Measurements from ENCODE around the gene EPS8L3. TPM values are rescaled to one million over a fixed set of nuclear protein-coding genes. Genes with fewer than 3 reads are reported as not detected.
"Not testable (repeated sequence)": the region's sequence is repeated elsewhere in the genome, so short reads cannot be mapped to it uniquely, and the experiment has no call there.

The EPS8L3 gene
- total RNA-seq, 2 donors from 2014 or later: 4.2 TPM; not detected in 1

- intact Hi-C loops (cut with DNase I): no loop called here
- no peaks in the 10 kb centered on the region for H3K36me3 ChIP-seq (replicated peaks in 1 of 2; ENCODE audit: insufficient read depth in 1 of 2, low read depth in 2 of 2)
- ATAC-seq (no peak), DNase-seq (peak in 2 of 4 donors; percentile 6 to 9)
- peaks cover 3% of the 10 kb centered on the region for H3K4me1 ChIP-seq
- TF ChIP-seq CTCF (IDR thresholded peaks at IDR 0.05) (no peak), POLR2A (IDR thresholded peaks at IDR 0.05) (no peak)
- no peaks in the 10 kb centered on the region for H3K27me3 ChIP-seq
- H3K27ac ChIP-seq: no peak overlapping the region
- no peak overlapping the region for H3K4me3 ChIP-seq
- H3K9me3 ChIP-seq: no peaks in the 10 kb centered on the region
- 59 to 90% methylated on average over 2 of the region's 2 CpGs for WGBS, 2 donors
Observed at GRCh38 chr1:109768335-109768650, 4.6 kb upstream of the EPS8L3 start.

- Histone ChIP-seq H3K4me1 (peaks cover 5% of the 10 kb centered on the region), H3K27me3 (no peaks in the 10 kb centered on the region), H3K27ac (no peak overlapping the region), H3K4me3 (no peak overlapping the region), H3K36me3 (replicated peaks in 1 of 2; ENCODE audit: insufficient read depth in 1 of 2, low read depth in 2 of 2) (no peaks in the 10 kb centered on the region), H3K9me3 (no peaks in the 10 kb centered on the region)
- no peak for ATAC-seq
- intact Hi-C loops (cut with DNase I): no loop called here
- WGBS, 2 donors: 80 to 85% methylated on average over 9 to 10 of the region's 10 CpGs
- DNase-seq: peak; percentile 1 to 9 (median 6)
- TF ChIP-seq CTCF (IDR thresholded peaks at IDR 0.05) (no peak), POLR2A (IDR thresholded peaks at IDR 0.05) (no peak)
Observed at GRCh38 chr1:109767637-109768334, 4.1 kb upstream of the EPS8L3 start.

- H3K27me3 ChIP-seq; H3K36me3 ChIP-seq (replicated peaks in 1 of 2; ENCODE audit: insufficient read depth in 1 of 2, low read depth in 2 of 2); ATAC-seq; H3K9me3 ChIP-seq; H3K4me3 ChIP-seq; H3K4me1 ChIP-seq; intact Hi-C loops (cut with DNase I): not testable (repeated sequence)
- H3K27ac ChIP-seq: peak overlapping the region in 1 of 4 donors; percentile 21
- 42 to 64% methylated on average over 17 of the region's 17 CpGs for WGBS, 2 donors
- DNase-seq: peak; percentile 2 to 9 (median 6)
Observed at GRCh38 chr1:109766991-109767636, 3.4 kb upstream of the EPS8L3 start.

GRCh38 chr1:109765896-109766615 is 2.3 kb upstream of the EPS8L3 start:
- Histone ChIP-seq H3K4me3 (no peak overlapping the region), H3K36me3 (replicated peaks in 1 of 2; ENCODE audit: insufficient read depth in 1 of 2, low read depth in 2 of 2) (no peaks in the 10 kb centered on the region), H3K4me1 (peaks cover 5% of the 10 kb centered on the region), H3K27ac (no peak overlapping the region), H3K9me3 (no peaks in the 10 kb centered on the region), H3K27me3 (no peaks in the 10 kb centered on the region)
- DNase-seq (peak; percentile 1 to 5 (median 4)), ATAC-seq (no peak)
- intact Hi-C loops (cut with DNase I): no loop called here
- TF ChIP-seq CTCF (IDR thresholded peaks at IDR 0.05) (no peak), POLR2A (IDR thresholded peaks at IDR 0.05) (no peak)
- WGBS, 2 donors: 67 to 74% methylated on average over 13 of the region's 13 CpGs

GRCh38 chr1:109765483-109765815 is 1.7 kb upstream of the EPS8L3 start:
- Histone ChIP-seq H3K27me3 (no peaks in the 10 kb centered on the region), H3K36me3 (replicated peaks in 1 of 2; ENCODE audit: insufficient read depth in 1 of 2, low read depth in 2 of 2) (no peaks in the 10 kb centered on the region), H3K4me3 (no peak overlapping the region), H3K9me3 (no peaks in the 10 kb centered on the region), H3K4me1 (peaks cover 5% of the 10 kb centered on the region), H3K27ac (no peak overlapping the region)
- TF ChIP-seq CTCF (IDR thresholded peaks at IDR 0.05): no peak
- no peak for TF ChIP-seq POLR2A (IDR thresholded peaks at IDR 0.05)
- no peak for ATAC-seq
- intact Hi-C loops (cut with DNase I): no loop called here
- WGBS, 2 donors: 66 to 74% methylated on average over 4 of the region's 4 CpGs
- peak in 3 of 4 donors; percentile 0 to 6 (median 1) for DNase-seq
